Non-pigmented ciliary epithelial cell (primary cell): ENCODE results near the gene ASIC2.

ENCODE experiments used
- DNase-seq: peaks from one replicate; pipeline ENCODE4 v3.0.0-alpha.2; 2010; ENCODE audit warnings: low read depth

The ASIC2 gene

DNA sequence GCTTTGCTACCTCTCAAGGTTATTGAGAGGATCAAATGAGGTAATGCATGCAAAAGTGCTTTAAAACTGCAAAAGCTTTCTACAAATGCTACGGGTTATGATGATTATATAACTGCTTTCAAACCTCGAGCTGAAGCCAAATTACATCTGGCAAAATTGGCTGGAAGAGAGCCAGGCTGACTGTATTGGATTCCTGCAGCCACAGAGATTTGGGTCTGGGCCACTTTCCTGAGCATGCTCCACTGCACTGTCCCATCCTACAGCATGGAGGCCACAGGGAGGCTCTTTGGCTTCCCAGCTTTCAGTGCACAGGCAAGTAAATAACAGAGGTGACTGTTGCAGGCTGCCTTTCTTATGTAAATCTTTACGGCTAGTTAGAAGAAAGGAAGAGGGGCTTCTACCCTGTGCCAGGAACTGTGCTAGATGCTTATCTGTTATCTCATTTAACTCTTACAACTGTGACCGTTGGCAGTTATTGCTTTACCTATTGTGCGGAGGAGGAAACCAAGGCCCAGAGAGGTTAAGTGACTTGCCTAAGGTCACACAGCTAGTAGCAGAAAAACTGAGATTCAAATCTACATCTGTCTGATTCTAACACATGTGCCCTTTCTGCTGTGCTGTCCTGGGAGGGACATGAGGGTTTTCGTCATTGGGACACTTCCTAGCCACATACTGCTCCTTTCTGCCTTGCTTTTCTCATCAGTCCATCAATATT, 179.7 kb downstream of the ASIC2 start:
- DNase-seq: no peak

DNA sequence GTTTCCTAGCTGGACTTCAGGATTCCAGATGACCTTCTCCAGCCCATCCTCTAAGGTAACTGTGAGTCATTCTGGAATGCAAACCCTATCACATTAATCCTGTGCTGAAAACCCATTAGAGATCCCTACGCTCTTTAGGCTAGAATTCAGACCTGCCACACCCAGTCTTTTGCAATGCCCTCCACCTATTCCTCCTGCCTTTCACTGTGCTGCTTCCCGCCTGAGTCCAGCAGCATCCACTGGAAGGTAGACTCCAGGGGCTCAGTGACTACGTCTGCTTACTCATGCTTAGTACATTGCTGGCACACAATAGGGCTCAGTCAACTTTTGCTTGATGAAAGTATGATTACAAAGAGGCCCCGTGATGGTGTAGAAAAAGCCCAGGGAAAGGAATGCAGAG, 180.3 kb downstream of the ASIC2 start:
- DNase-seq: no peak

DNA sequence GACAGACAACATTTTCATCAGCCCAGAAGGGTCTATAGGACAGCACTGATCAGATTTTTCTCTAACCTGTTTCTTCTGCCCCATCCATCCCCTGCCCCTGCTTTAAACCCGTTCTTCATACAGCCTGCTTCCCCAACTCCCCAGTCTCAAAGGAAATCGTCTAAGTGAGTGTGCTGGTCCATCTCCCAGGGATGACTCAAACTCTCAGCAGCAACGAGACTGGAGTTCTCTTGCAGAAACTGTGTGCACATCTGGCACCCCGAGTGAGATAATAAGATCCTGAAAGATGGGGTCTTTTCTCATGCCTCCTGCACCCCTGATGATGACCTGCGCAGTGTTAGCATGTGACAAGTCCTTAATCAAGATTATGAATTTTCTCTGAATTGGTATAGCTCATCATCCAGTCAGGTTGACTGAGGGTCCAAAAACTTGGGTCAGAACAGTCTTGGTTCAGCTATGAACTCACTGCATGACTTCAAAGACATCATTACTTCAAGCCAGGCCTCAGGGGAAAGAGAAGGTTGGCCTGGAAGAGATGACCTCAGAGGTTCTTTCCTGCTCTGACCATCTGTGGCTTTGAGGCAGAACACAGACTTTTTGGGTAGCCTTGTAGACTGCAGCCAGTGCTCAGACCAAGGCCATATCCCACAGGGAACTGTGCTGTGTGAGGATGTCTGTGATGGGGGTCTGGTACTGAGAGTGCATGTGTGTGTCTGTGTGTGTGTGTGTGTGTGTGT, 183.6 kb downstream of the ASIC2 start:
- DNase-seq: no peak

DNA sequence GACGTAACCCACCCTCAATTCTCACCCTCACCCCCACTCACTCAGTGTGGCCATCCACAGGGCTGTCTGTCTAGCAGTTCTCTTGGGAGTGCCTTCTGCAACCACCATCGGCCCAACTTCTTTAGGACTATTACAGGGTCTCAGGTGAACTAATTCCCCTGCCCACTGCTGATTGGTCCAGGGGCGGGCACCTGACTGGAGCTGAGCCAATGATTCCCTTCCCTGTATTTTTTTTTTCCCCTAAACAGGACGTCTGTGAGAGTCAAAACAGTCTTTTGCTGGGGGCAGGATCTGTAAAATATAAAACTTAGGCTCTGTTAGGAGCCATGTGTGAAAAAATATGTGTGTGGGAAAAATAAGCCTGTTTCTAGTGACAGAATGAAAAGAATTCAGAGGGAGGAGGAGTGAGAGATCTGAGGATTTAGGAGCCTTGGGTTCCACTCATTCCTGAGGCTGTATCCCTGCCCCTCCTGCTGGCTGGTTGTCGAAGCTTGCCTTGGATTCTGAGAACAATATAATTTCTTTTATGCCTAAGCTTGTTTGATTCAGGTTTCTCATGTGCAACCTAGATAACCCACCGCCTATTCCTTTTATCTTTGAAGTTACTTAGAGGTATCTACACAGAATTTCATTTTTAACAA, 186.4 kb downstream of the ASIC2 start:
- no peak for DNase-seq

DNA sequence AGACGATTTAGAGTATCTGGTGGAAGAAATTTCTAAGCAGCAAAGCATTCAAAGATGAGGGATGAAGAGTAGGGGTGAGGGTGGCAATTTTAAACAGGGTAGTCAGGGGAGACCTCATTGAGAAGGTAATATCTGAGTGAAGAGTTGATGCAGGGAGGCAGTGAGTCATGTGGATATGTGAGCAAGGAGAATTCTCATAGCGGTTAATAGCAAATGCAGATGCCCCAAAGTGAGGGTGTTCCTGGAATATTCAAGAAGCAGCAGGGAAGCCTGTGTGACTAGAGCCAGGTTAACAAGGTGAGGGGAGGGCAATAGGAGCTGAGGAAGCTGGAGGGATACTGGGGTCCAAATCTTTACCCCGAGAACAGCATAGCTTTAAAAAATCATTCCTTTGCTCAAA, 187.2 kb downstream of the ASIC2 start:
- DNase-seq: no peak

DNA sequence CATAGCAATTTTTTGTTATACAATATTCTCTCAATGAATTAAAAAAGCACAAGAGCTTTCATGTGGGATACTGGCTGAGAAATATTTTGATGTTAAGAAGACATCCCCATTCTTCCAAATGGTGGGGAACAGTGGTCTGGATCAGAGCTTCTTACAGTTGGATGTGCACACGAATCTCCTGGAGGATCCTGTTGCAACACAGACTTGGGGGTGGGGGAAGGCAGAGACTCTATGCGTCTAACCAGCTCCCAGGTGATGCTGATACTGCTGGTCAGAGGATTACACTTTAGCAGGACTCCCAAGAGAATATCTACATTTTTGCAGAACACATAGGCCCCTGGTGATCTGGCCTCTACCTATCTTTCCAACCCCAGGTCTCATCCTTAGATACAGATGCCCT, 193.2 kb downstream of the ASIC2 start:
- DNase-seq: no peak

DNA sequence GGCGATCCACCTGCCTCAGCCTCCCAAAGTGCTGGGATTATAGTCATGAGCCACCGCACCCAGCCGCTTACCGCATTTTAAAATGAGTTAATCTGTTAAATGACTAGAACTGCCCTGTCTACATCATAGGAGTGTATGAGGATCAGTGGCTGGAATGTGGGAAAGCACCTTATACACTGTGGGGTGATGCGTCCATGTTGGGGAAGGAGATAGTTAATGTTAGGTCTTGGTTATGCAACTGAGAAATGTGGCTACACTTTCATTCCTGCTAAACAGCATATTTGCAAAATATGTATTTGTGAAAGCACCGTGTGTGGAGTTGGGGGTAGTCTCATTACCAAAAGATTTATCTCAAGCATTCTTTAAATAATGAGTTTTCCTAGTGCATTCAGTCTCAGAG, 193.8 kb downstream of the ASIC2 start:
- no peak for DNase-seq

DNA sequence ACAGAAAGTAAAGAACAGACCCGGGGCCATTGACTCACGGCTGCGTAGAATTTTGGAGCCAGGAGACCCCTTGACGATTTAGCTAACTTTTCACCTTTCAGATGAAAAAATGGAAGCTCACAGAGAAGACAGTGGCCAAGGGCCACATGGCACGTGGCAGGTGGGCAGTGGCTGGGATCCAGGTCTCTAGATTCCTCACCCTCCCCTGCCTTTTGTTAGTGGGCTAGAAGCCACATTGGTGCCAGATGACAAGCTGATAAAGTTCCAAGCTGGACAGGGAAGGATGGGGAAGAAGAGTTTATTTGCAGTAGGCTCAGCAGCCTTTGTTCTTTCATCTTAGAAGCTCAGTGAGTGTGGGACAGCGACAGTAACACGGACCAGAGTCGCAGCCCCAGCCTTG, 195.7 kb downstream of the ASIC2 start:
- no peak for DNase-seq

DNA sequence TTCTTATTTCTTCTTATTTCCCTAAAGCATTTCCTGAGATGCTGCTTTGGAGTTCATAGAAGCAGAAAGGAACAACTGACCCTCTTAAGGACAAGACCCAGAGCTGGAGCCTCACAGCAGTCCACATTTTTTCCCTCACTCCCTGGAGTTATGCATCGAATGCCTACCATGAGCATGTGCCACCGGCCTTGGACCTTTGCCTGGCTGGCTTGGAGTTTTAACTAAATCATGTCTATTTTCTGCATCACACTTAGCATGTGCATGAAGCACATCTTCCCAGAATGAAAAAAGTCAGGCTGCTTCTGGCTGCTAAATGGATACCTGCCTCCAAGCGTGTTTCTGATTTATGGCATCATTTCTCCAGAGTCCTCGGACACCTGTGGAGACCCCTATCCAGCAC, 196.9 kb downstream of the ASIC2 start:
- DNase-seq: no peak

DNA sequence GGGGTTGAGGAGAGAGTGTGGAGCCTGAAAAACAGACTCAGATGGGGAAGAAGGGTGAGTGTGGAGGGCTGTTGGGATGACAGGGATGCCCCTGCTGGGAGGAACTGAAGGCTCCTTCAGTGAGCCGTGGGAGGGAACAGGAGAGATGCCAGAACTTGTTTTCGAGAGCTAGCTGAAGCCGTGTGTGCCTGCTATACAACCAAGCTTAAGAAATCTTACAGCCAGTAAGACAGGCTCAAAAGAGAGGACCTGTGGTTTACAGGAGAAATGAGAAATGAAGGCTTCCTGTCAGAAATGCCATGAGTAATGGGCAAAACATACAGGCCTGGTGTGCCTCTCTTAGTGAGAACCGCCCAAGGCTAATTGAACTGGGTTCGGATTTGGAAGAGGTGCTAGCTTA, 201.8 kb downstream of the ASIC2 start:
- no peak for DNase-seq

DNA sequence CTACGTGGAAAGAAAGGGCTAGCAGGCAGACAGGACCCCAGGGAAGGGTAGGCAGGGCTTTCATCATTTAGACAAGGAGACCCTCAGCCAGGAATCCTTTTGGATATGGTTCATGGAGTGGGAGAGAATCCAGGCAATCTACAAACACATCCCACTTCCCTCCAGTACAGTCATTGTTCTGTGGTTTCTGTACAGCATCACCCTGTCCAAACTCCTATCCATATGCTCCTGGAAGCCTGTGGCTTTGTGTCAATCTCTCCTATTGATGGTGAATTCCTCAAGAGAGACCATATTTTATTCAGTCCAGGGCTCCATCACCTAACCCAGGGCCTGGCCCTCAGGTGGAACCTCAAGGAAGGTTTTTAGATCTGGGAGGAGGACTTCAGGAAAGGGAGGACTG, 202.3 kb downstream of the ASIC2 start:
- no peak for DNase-seq

DNA sequence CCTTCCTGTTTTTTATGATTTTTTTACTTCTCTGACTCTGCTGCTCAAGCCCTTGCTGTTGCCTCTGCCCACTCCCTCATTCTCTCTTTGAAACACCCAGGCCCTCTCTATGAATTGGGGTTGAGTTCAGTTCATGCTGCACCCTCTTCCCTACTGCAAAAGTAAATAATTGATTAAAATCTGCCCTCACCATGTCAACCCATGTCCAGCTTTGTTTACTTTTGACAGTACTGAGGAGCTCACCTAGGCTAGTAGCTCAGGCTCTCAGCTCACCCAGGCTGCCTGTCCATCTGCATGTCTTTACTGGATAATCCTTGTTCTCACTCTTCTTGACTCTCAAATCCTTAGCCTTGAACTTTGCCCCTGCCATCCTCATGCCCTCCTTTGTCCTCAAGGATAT, 206.2 kb downstream of the ASIC2 start:
- no peak for DNase-seq

DNA sequence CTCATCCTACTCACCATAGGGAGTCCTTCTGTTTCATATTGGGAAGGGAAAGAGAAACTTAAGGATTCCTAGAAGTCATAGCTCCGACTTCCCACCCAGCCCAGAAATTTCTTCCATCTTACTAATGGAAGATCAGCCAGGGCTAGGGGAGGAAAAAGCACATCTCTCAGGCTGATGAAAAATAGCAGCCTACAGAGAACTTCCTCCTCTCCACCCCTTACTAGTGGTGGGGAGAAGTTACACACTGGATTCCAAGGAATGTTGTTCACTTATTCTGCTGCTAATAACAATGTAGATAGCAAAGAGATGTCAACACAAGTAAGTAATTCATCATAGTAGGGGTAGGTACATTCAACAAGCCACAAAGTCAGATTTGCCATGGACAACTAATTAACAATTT, 207.1 kb downstream of the ASIC2 start:
- DNase-seq: no peak

DNA sequence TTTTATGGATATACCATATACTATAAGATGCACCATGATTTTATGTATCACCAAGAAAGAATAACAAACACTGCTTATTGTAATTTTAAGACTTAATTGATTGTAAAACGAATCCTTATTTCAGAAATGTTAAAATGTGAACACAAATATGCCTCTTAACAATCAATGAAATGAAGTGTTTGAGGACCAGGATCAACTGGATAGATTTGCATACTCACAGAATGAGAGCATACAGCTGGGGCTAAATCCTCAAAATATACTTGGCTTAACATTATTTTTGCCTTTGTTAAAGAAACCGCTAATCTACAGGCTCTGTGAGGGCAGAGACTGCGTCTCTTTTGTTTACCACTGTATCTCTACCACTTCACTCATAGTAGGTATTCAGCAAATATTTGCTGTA, 207.8 kb downstream of the ASIC2 start:
- DNase-seq: no peak

DNA sequence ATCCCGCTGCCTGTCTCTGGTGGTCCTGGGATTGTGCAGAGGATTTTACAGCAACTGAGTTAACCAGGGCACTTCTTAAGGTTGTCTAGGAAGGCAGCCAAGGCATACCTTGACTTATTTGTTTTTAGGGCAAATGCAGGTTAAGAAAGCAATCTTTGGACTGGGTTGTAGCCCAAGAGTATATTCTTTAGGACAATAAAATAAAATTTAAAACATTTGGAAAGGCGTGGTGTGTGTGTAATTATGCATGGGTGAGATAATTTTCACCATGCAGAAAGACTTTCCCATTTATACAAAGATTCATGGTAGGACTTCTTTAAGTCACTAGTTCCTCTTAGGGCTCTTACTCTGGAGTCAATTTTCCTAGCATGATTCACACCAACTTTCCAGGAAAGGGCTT, 208.3 kb downstream of the ASIC2 start:
- no peak for DNase-seq

DNA sequence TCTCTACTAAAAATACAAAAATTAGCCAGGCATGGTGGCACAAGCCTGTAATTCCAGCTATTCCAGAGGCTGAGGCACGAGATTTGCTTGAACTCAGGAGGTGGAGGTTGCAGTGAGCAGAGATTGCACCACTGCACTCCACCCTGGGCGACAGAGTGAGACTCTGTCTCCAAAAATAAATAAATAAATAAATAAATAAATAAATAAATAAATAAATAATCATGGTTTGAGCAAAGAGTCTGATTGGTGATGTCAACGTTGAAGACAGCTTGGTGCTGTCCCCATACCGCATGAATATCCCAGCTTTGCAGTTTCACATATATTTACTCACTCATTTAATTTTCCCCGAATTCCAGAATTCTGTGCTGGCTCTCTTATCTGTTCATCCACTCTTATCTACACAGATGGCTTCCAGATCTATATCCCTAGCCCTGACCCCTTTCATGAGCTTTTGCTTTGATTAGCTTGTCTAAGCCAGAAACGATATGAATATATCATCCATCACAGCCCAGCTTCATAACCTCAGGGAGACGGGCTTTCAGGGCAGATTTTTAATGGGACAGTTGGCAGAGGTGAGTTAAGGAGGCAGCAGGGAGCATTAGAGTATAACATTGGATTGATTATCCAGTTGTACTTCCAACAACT, 210.4 kb downstream of the ASIC2 start:
- DNase-seq: no peak

DNA sequence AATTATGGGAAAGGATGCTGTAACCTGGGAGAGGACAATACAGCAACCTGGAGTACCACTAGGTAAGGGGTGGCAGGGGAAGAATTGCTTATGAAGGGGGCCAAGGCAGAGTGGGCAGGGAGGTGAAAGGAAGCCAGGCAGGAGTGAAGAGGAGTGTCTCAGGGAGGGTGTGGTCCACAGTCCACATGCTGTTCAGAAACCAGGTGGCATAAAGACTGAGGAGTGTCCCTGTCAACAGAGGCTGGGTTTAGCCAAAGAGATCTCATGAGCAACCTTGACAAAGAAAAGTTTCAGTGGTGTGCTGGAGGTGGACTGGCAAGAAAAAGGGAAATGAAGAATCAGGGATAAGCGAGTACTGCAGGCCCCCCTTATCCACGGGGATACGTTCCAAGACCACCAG, 213.0 kb downstream of the ASIC2 start:
- DNase-seq: no peak

DNA sequence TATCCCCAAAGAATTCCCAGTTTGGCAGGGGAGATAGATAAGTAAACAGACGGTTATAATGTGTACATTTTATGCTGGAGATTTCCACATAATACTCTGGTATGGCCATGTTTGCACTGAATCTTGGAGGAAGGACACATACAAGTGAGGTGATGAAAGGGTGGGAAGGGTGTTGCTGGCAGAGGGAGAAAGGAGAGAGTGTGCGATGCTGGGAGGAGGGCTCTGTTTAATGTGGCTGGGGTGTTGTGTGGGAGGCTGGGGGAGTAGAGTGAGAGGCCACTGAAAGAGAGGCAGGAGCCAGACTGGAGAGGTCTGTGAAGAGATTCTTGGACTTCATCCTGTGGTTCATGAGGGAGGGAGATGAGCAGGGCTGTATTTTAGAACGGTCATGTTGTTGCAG, 213.9 kb downstream of the ASIC2 start:
- DNase-seq: no peak

DNA sequence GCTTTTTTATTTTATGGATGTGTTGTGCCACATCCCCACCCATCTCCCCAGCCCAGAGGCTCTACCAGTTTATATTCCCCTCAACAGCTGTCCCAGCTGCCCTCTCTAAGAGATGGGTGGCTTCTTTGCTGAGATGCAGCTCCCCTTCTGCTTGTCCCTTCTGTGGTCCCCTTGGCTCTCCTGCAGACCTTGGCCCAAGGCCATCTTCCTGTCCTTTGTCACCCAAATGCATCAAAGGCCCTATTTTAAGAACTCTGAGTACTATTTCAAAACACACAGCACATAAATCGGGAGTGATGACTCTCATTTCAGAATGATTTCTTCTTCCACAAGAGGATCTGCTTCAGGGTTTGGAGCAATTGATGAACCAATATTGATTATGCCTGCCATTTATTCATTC, 216.1 kb downstream of the ASIC2 start:
- no peak for DNase-seq

DNA sequence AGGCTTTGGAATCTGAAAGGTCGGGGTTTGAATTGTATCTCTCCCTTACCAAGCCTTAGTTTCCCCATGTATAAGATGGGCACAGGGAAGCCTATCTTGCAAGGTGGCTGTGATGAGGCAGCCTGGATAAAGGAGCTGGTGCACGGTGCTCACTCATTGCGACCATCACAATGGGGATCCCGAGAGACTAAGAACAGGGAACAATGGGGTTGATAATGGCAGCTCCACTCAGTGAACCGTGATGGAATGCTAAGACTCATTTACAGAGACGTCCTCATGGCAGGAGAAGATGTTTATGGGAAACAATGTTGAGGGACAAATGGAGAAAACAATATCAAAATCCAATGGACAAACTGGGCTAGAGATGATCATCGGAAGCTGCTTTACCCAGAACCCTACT, 219.7 kb downstream of the ASIC2 start:
- DNase-seq: no peak

DNA sequence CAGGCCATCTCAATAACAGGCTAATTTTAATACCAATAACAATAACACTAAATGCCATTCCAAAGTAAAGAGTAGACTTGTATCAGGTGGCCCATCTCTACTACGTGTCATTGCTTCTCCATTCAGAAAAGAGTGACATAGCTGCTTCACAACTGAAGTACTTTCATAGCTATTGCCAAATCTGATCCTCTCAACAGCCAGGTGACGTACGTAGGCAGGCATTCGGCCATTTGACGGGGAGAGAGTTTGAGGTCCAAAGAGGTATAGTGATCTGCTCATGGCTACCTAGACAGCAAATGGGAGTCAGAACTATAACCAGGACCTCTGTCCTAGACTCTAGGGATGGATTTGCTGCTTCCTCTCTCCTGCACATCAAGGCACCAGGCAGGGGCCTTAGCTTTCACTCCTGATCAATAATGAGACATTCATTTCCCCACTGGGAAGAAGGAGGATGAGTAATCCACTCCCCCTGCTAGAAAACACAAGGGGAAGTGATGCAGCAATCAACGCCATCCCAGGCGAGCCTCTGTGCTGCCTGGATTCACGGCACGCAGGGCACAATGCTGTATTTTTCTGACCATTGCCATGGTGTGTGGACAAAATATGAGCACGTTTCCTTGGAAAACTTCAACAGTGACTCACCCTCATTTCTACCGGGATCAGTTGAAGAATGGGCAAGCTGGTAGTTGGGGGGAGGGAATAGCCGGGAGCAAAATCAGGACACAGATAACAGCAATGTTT, 220.5 kb downstream of the ASIC2 start:
- DNase-seq: no peak

DNA sequence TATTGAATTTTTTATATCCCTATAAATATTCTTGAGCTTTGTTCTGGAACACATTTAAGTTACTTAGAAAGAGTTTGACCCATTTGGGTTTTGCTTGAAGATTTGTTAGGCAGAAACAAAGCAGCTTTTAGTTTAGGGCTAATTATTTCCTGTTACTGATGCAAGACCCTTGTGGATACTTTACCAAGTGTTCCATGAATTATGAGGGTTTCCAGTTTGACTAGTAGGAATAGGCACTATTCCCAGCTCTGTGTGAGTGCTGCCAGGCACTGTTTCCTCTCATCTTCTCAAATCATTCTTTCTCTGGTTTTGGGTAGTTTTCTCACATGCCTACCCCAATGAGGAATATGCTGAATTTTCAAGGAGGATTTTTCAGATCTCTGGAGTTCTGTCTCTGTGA, 221.4 kb downstream of the ASIC2 start:
- DNase-seq: no peak
